Suprapubic skin (tissue), 3 donors: Measurements from ENCODE around the gene PAX9.

Experiments
- CTCF ChIP-seq, 2 donors: fragments of 200-600 bp in 1 of 2; fragments of 450-650 bp in 1 of 2; sonication (generic) in 1 of 2; IDR thresholded peaks; one replicate each; pipeline ENCODE4 v1.5.1; 2016 to 2019; ENCODE audit warnings: antibody characterized with exemption in 2 of 2, mild to moderate bottlenecking in 1 of 2, moderate library complexity in 1 of 2
- POLR2AphosphoS5 ChIP-seq, 3 donors: sonication (generic); formaldehyde crosslinking; IDR thresholded peaks; one replicate each; pipeline ENCODE4 v1.6.1; 2017; ENCODE audit warnings: antibody characterized with exemption in 3 of 3

- no peak for TF ChIP-seq POLR2AphosphoS5 (IDR thresholded peaks at IDR 0.05)
- peak in 1 of 2 donors; percentile 19 for TF ChIP-seq CTCF (IDR thresholded peaks at IDR 0.05)
Measured at GRCh38 chr14:36662543-36663403, 1.1 kb downstream of the PAX9 start.
